Measurements from ENCODE around the gene HOXA4.

HOXA4 gene

GRCh38 chr7:27158436-27159265 is 28.1 kb upstream of the HOXA4 start:
- DNase-seq (ENCODE audit: low read depth in 2 of 2, low spot score in 1 of 2): no peak

- no peak for DNase-seq (ENCODE audit: low read depth in 2 of 2, low spot score in 1 of 2)
Measured at GRCh38 chr7:27157702-27158431, 27.3 kb upstream of the HOXA4 start.

- DNase-seq (ENCODE audit: low read depth in 2 of 2, low spot score in 1 of 2): no peak
Measured at GRCh38 chr7:27156916-27157701, 26.6 kb upstream of the HOXA4 start.

- no peak for DNase-seq (ENCODE audit: low read depth in 2 of 2, low spot score in 1 of 2)
Measured at GRCh38 chr7:27156508-27156898, 25.9 kb upstream of the HOXA4 start, which contains the start of gene HOXA7. Gene HOXA7, minus strand, starts transcription at chr7:27156675. Its CDS starts 130 bp downstream, at chr7:27156545.

GRCh38 chr7:27155816-27156507 is 25.4 kb upstream of the HOXA4 start:
- no peak for DNase-seq (ENCODE audit: low read depth in 2 of 2, low spot score in 1 of 2)

- no peak for DNase-seq (ENCODE audit: low read depth in 2 of 2, low spot score in 1 of 2)
Measured at GRCh38 chr7:27154901-27155815, 24.6 kb upstream of the HOXA4 start.

GRCh38 chr7:27154369-27154768 is 23.8 kb upstream of the HOXA4 start:
- no peak for DNase-seq (ENCODE audit: low read depth in 2 of 2, low spot score in 1 of 2)

- no peak for DNase-seq (ENCODE audit: low read depth in 2 of 2, low spot score in 1 of 2)
Measured at GRCh38 chr7:27153526-27153925, 23.0 kb upstream of the HOXA4 start.

GRCh38 chr7:27152816-27153442 is 22.4 kb upstream of the HOXA4 start:
- DNase-seq (ENCODE audit: low read depth in 2 of 2, low spot score in 1 of 2): no peak

GRCh38 chr7:27151931-27152815 is 21.6 kb upstream of the HOXA4 start, which contains the start of gene HOXA3:
Gene HOXA3, minus strand, starts transcription at chr7:27152583. Its CDS starts 41,943 bp downstream, at chr7:27110640.
- no peak for DNase-seq (ENCODE audit: low read depth in 2 of 2, low spot score in 1 of 2)

- DNase-seq (ENCODE audit: low read depth in 2 of 2, low spot score in 1 of 2): no peak
Measured at GRCh38 chr7:27151341-27151930, 20.9 kb upstream of the HOXA4 start.

GRCh38 chr7:27150568-27151340 is 20.2 kb upstream of the HOXA4 start:
- no peak for DNase-seq (ENCODE audit: low read depth in 2 of 2, low spot score in 1 of 2)

GRCh38 chr7:27149842-27150567 is 19.4 kb upstream of the HOXA4 start:
- DNase-seq (ENCODE audit: low read depth in 2 of 2, low spot score in 1 of 2): no peak

- no peak for DNase-seq (ENCODE audit: low read depth in 2 of 2, low spot score in 1 of 2)
Measured at GRCh38 chr7:27148756-27149641, 18.4 kb upstream of the HOXA4 start.

GRCh38 chr7:27148031-27148755 is 17.6 kb upstream of the HOXA4 start:
- no peak for DNase-seq (ENCODE audit: low read depth in 2 of 2, low spot score in 1 of 2)

All from stimulated activated CD8-positive, alpha-beta memory T cell treated with anti-CD3 and anti-CD28 coated beads, Interleukin-4, amount 100 ng/mL, for 4 hours (primary cell).